K562 (cell line): ENCODE data around the gene ITPR1. TPM values are rescaled to one million over a fixed set of nuclear protein-coding genes. Genes with fewer than 3 reads are reported as not detected.

ENCODE experiments used
- CCAR2 ChIP-seq: fragments of 200-400 bp; formaldehyde crosslinking; IDR thresholded peaks from 2 replicates; pipeline ENCODE4 v1.6.1; 2017; ENCODE audit warnings: mild to moderate bottlenecking, low read depth, low read length
- GABPA ChIP-seq: fragments of 200-800 bp; sonication (Bioruptor generic); conservative IDR thresholded peaks from 2 replicates; pipeline ENCODE4 v1.6.1; 2016; ENCODE audit warnings: low read depth, missing genetic modification characterization, missing compliant biosample characterization
- L3MBTL2 ChIP-seq: fragments of 450-650 bp; IDR thresholded peaks from 2 replicates; pipeline ENCODE4 v1.6.1; 2016; ENCODE audit warnings: mild to moderate bottlenecking, moderate library complexity
- MECOM ChIP-seq: fragments of 250-450 bp; sonication (Bioruptor Pico); IDR thresholded peaks from 2 replicates; pipeline ENCODE4 v1.8.0; 2022; ENCODE audit warnings: inconsistent platforms
- NCOA1 ChIP-seq: fragments of 450-650 bp; IDR thresholded peaks from 2 replicates; pipeline ENCODE4 v1.6.1; 2016; ENCODE audit warnings: low read depth
- NFIX ChIP-seq: fragments of 250-450 bp; sonication (Bioruptor Pico); IDR thresholded peaks from 2 replicates; pipeline ENCODE4 v1.4.0; 2020; ENCODE audit warnings: low read depth, mild to moderate bottlenecking, moderate library complexity
- RFX1 ChIP-seq: fragments of 450-650 bp; IDR thresholded peaks from 2 replicates; pipeline ENCODE4 v1.6.1; 2016; ENCODE audit warnings: mild to moderate bottlenecking, moderate library complexity
- SRF ChIP-seq, 2 experiments: fragments of 250-450, 450-650 bp in 1 of 2; sonication (Bioruptor Pico) in 1 of 2; sonication (generic) in 1 of 2; formaldehyde crosslinking; IDR thresholded peaks; 2 replicates each; pipeline versions ENCODE4 v1.5.0 to v1.5.1; 2020 to 2022; ENCODE audit warnings: mild to moderate bottlenecking in 1 of 2, missing genetic modification reagents in 1 of 2
- TCF3 ChIP-seq: sonication (generic); formaldehyde crosslinking; IDR thresholded peaks from 2 replicates; pipeline ENCODE4 v1.4.0; 2020; ENCODE audit warnings: mild to moderate bottlenecking, missing genetic modification reagents
- TOE1 ChIP-seq, 2 experiments: fragments of 450-650 bp in 1 of 2; sonication (generic) in 1 of 2; formaldehyde crosslinking in 1 of 2; IDR thresholded peaks; 2 replicates each; pipeline versions ENCODE4 v1.7.1 to v1.8.0; 2016 to 2022; ENCODE audit warnings: borderline replicate concordance in 2 of 2, mild to moderate bottlenecking in 2 of 2, antibody characterized with exemption in 1 of 2, inconsistent platforms in 1 of 2, low read depth in 1 of 2, missing genetic modification reagents in 1 of 2, moderate library complexity in 1 of 2
- TSC22D4 ChIP-seq: fragments of 450-650 bp; IDR thresholded peaks from 2 replicates; pipeline ENCODE4 v1.6.1; 2016; ENCODE audit warnings: missing genetic modification characterization, missing biosample characterization, control low read depth
- YY1 ChIP-seq, 3 experiments: IDR thresholded peaks; 2 replicates each; pipeline ENCODE4 v1.6.1; 2011; ENCODE audit warnings: low read length in 2 of 3, mild to moderate bottlenecking in 2 of 3, moderate library complexity in 2 of 3, borderline replicate concordance in 1 of 3, control low read depth in 1 of 3, low read depth in 1 of 3; ENCODE audit not compliant: insufficient read depth in 3 of 3, insufficient replicate concordance in 2 of 3, control insufficient read depth in 1 of 3, insufficient read length in 1 of 3; ENCODE audit errors: extremely low read depth in 1 of 3
- ZNF197 ChIP-seq: fragments of 200-800 bp; sonication (Bioruptor generic); IDR thresholded peaks from 2 replicates; pipeline ENCODE4 v1.6.1; 2016; ENCODE audit warnings: low read depth, missing genetic modification characterization, missing compliant biosample characterization
- ZNF584 ChIP-seq: fragments of 200-800 bp; sonication (Bioruptor generic); IDR thresholded peaks from 2 replicates; pipeline ENCODE4 v1.6.1; 2016; ENCODE audit warnings: low read depth, mild to moderate bottlenecking, missing genetic modification characterization, missing compliant biosample characterization
- ZNF696 ChIP-seq: fragments of 250-450 bp; sonication (Bioruptor Pico); conservative IDR thresholded peaks from 2 replicates; pipeline ENCODE4 v1.4.0; 2020; ENCODE audit warnings: mild to moderate bottlenecking, moderate library complexity
- ZNF75A ChIP-seq: fragments of 450-650 bp; formaldehyde crosslinking; IDR thresholded peaks from 2 replicates; pipeline ENCODE4 v1.4.0; 2020; ENCODE audit warnings: mild to moderate bottlenecking
- ZNF766 ChIP-seq: fragments of 200-800 bp; sonication (Bioruptor generic); conservative IDR thresholded peaks from 2 replicates; pipeline ENCODE4 v1.6.1; 2016; ENCODE audit warnings: missing genetic modification characterization, missing compliant biosample characterization
- polyA plus RNA-seq, 8 experiments: library from polyadenylated mRNA; depleted of rRNA in 4 of 8; stranded (reverse) in 5 of 8; unstranded in 3 of 8; fragments of >200 nt; fragmentation: Nextera tagmentation in 2 of 8; fragmentation: Illumina TruSeq in 1 of 8; extraction: Ambion mirVana in 2 of 8; extraction: Trizol in 1 of 8; gene quantifications; 2 replicates each; pipeline versions ENCODE4 v1.2.1 to v1.2.3, GENCODE V29; 2011 to 2014; ENCODE audit warnings: inconsistent platforms in 1 of 8, missing spikeins in 1 of 8
- total RNA-seq, 7 experiments: library from RNA; depleted of rRNA in 6 of 7; stranded (reverse); fragments of >200 nt in 6 of 7; fragmentation: Illumina TruSeq in 2 of 7; extraction: Trizol in 2 of 7; gene quantifications; 2 replicates each; pipeline versions ENCODE4 v1.2.1 to v1.2.3, GENCODE V29; 2011 to 2021; ENCODE audit warnings: low replicate concordance in 1 of 7
- TF ChIP-seq, protein P1 (sequence below): fragments of 150-350 bp; conservative IDR thresholded peaks from 2 replicates; pipeline ENCODE4 v1.6.1; 2014; ENCODE audit warnings: low read length
- TF ChIP-seq, protein P2 (sequence below), 2 experiments: fragments of 250-450 bp in 1 of 2; fragments of 450-650 bp in 1 of 2; sonication (Bioruptor Pico) in 1 of 2; IDR thresholded peaks; 2 replicates each; pipeline versions ENCODE4 v1.6.1 to v1.8.0; 2016 to 2021; ENCODE audit warnings: mild to moderate bottlenecking in 2 of 2, moderate library complexity in 2 of 2, missing compliant biosample characterization in 1 of 2, missing genetic modification characterization in 1 of 2

The ITPR1 gene
- total and polyA plus RNA-seq, 9 of the 15 experiments (the other 6 are each of a cell fraction or from before 2014, with no cell fraction given), result 22.4 to 40.0 (median 27.4) TPM

DNA sequence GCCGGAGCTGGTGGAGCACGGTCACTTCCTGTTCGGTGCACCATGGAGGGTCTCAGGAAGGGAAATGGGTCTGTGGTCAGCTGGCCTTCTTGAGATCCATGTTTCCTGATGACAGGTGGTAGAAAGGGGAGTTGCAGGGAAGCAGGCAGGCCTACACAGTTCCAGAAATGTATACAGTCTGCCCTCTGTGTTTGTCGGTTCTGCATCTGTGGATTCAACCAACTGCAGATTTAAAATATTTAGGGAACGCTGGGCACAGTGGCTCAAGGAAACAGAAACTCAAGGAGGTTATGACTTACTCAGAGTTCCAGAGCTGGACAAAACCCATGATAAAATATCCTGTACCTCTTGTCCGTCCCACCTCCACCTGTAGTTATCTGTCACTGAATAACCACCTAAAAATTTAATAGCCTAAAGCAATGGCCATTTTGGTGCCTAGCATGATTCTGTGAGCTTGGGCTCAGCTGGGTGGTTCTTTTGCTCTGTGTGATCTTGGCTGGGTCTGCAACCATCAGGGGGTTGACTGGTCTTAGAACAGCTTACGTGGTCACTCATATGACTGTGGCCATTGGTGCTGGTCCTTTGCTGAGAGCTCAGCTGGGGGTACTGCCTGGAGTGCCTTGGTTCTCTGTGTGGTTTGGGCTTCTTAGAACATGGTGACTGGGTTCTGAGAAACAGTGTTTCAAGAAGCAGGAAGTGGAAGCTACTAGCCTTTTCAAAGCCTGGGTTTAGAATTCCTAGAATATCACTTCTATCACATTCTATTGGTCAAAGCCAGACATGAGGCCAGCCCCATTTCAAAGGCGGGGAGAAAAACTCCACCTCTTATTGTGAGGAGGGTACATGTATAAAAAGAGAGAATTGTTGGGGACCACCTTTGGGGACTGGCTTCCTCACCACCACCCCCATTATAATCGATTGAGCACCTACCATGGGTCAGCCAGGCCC is 246.4 kb downstream of the ITPR1 start (continued):
- no peak; a peak in 1 of 4 replicates for TF ChIP-seq SRF (CRISPR knock-in tag; IDR thresholded peaks at IDR 0.05)
- TF ChIP-seq, protein P1, sequence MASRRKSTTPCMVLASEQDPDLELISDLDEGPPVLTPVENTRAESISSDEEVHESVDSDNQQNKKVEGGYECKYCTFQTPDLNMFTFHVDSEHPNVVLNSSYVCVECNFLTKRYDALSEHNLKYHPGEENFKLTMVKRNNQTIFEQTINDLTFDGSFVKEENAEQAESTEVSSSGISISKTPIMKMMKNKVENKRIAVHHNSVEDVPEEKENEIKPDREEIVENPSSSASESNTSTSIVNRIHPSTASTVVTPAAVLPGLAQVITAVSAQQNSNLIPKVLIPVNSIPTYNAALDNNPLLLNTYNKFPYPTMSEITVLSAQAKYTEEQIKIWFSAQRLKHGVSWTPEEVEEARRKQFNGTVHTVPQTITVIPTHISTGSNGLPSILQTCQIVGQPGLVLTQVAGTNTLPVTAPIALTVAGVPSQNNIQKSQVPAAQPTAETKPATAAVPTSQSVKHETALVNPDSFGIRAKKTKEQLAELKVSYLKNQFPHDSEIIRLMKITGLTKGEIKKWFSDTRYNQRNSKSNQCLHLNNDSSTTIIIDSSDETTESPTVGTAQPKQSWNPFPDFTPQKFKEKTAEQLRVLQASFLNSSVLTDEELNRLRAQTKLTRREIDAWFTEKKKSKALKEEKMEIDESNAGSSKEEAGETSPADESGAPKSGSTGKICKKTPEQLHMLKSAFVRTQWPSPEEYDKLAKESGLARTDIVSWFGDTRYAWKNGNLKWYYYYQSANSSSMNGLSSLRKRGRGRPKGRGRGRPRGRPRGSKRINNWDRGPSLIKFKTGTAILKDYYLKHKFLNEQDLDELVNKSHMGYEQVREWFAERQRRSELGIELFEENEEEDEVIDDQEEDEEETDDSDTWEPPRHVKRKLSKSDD, result no peak
- peak; percentile 56; the same call in 1 of the 2 replicates for TF ChIP-seq ZNF584 (CRISPR knock-in tag)
- TF ChIP-seq CCAR2, result no peak
- TF ChIP-seq YY1 (IDR thresholded peaks at IDR 0.05; ENCODE audit: borderline replicate concordance in 1 of 3, control insufficient read depth in 1 of 3, extremely low read depth in 1 of 3, insufficient read depth in 3 of 3, insufficient read length in 1 of 3, insufficient replicate concordance in 2 of 3, low read depth in 1 of 3, low read length in 2 of 3), result no peak
- 0 out of 2 replicates have a peak, but pooled peaks have one; percentile 41 for TF ChIP-seq MECOM (CRISPR knock-in tag)
- TF ChIP-seq GABPA (tag), result peak; percentile 52
- peak; percentile 68 for TF ChIP-seq TOE1 (IDR thresholded peaks at IDR 0.05; ENCODE audit: borderline replicate concordance)
- TF ChIP-seq TOE1 (CRISPR knock-in tag; IDR thresholded peaks at IDR 0.05; ENCODE audit: borderline replicate concordance, low read depth), result no peak
- TF ChIP-seq L3MBTL2, result peak; percentile 61
- 0 out of 2 replicates have a peak, but pooled peaks have one; percentile 52 for TF ChIP-seq NCOA1
- TF ChIP-seq ZNF696 (CRISPR knock-in tag), result no peak
- TF ChIP-seq, protein P2, sequence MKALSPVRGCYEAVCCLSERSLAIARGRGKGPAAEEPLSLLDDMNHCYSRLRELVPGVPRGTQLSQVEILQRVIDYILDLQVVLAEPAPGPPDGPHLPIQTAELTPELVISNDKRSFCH (CRISPR knock-in tag; IDR thresholded peaks at IDR 0.05), result no peak
- TF ChIP-seq, protein P2 (tag; IDR thresholded peaks at IDR 0.05), result peak; percentile 63
- 0 out of 2 replicates have a peak, but pooled peaks have one; percentile 14 for TF ChIP-seq ZNF766 (CRISPR knock-in tag)
- no peak for TF ChIP-seq ZNF75A (CRISPR knock-in tag)
- TF ChIP-seq ZNF197 (CRISPR knock-in tag), result peak; percentile 55; the same call in 1 of the 2 replicates
- no peak for TF ChIP-seq TSC22D4
- TF ChIP-seq TCF3, result peak; percentile 71
- no peak for TF ChIP-seq RFX1
- 0 out of 2 replicates have a peak, but pooled peaks have one; percentile 20 for TF ChIP-seq NFIX
